SH-SY5Y (cell line): ENCODE data around the gene MYPOP.

Source experiments
- GATA2 ChIP-seq: IDR thresholded peaks from 2 replicates; pipeline ENCODE4 v1.6.1; 2011; ENCODE audit warnings: mild to moderate bottlenecking, low read depth, low read length
- GATA3 ChIP-seq: IDR thresholded peaks from 2 replicates; pipeline ENCODE4 v1.6.1; 2011; ENCODE audit warnings: low read depth, mild to moderate bottlenecking, low read length, moderate library complexity

Gene MYPOP

GRCh38 chr19:45899253-45899652 is 3.2 kb downstream of the MYPOP start:
- no peak for TF ChIP-seq GATA2
- TF ChIP-seq GATA3, result no peak

DNA sequence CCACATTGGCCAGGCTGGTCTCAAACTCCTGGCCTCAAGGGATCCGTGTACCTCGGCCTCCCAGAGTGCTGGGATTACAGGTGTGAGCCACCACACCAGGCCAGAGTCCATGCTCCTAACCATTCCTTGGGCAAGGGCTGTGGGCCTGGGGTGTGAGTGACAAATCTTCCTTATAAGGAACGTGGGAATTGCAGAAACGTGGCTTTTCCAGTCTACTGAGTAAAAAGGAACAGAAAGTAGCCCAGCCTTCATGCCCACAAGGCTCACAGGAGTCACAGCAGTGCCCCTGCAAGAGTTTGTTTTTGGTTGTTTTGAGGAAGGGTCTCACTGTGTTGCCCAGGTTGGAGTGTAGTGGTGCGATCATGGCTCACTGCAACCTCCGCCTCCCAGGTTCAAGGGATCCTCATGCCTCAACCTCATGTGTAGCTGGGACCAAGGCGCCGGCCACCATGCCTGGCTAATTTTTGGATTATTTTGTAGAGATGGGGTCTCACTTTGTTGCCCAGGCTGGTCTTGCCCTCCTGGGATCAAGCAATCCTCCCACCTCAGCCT is 5.1 kb downstream of the MYPOP start:
- TF ChIP-seq GATA2 (no peak), GATA3 (no peak)

DNA sequence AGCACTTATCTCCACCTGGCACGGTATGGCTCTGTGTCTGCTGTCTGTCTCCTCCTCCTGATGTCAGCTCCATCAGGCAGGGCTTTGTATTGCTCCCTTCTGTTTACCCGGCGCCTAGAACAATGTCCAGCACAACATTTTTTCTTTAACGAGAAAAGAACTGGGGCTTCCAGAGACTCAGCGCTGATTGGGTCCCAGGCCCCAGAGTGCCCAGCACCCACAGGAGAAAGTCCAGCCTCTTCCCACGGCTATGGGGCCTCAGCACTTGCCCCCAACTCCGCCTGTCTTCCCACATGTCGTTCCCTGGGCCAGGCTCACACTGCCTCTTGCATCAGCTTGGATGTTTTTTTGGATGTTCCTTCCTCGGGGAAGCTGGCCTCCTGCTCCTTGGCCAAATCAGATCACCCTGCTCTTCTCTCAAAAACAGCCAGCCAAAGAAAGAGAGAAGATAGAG is 6.9 kb downstream of the MYPOP start:
- no peak for TF ChIP-seq GATA2

DNA sequence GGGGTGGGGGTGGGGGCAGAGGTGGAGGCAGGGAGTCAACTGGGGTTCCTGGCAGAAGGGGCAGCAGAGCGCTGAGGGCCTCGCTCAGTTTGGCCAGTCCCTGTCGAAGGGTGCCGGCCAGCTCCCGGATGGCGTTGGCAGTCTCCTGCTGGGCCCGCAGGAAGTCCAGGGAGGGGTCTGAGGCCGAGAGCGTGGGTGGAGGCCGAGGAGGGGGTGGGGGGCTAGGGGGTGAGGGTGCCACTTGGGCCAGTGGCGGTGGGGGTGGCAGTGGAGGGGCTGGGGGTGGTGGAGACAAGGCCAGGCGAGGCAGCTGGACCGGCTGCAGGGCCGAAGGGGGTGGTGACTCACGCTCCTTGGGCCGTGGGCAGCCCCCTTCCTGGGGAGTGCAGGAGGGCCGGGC is 11.5 kb downstream of the MYPOP start:
- no peak for TF ChIP-seq GATA2
- TF ChIP-seq GATA3, result no peak

GRCh38 chr19:45889210-45889885 is 13.1 kb downstream of the MYPOP start:
- no peak for TF ChIP-seq GATA3
- no peak for TF ChIP-seq GATA2

DNA sequence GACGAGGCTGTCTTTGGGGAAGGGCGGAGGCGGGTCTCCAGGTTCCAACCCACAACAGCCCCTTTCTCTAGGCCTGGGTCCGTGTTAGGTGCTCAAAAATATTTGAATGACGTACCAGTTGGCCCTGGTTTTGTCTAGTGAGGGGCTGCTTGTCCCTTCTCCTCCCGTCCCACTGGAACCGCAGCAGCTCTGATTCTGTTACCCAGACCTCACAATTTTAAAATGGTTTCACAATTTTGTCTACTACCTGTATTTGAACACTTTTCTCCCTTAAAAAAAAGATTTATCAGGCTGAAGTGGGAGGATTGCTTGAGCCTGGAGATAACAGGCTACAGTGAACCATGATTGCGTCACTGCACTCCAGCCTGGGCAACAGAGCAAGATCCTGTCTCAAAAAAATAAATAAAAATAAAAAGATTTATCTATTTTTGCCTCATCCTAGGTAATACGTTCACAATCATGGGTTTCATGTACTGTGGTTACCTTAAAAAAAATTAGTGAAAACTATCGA is 15.2 kb downstream of the MYPOP start:
- TF ChIP-seq GATA2 (no peak), GATA3 (no peak)

- TF ChIP-seq GATA3, result no peak
Observed at GRCh38 chr19:45886427-45887199, 15.8 kb downstream of the MYPOP start.

- TF ChIP-seq GATA2 (no peak), GATA3 (no peak)
Observed at GRCh38 chr19:45885556-45886426, 16.6 kb downstream of the MYPOP start, which contains the start of gene IRF2BP1. TSS of gene IRF2BP1 (minus strand) at chr19:45886141. CDS start at chr19:45885774, 367 bp downstream.

DNA sequence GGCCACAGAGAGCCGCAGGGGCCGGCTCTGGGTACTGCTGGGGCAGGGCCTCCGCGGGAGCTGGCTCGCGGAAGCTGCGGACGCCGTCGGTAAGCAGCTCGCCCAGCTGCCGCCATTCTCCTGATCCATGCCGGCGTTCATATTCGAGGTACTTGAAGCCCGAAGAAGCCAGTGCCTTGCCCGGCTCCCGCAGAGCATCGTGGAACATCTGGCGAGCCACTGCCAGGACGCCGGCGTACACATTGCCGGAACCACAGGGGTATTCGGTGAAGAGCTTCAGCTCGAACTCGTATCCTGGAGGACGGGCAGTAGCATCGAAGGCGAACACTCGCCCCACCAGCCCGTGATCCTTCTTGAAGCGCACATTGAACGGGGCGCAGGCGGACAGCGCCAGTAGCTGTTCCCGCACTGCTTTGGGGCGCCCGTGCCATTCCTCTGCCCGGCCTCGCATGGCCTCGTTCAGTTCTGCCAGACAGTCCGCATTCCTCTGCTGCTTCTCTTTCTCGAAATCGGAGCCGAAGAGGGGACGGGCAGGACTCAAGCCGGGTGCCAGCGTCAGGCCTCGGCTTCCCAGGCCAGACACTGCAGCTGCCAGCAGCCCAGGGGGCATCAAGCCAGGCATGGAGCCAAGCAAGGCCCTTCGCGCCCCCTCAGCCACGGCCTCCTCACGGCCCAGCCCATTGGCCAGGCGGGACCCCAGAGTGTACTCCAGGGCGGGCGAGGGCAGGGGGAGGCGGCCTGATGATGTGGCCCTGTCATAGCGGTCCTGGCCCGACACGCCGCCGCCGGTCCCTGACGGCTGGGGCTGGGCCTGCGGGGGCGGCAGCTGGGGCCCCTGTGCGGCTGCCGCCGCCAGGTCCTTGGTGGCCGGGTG is 17.5 kb downstream of the MYPOP start:
- TF ChIP-seq GATA3 (no peak), GATA2 (no peak)

DNA sequence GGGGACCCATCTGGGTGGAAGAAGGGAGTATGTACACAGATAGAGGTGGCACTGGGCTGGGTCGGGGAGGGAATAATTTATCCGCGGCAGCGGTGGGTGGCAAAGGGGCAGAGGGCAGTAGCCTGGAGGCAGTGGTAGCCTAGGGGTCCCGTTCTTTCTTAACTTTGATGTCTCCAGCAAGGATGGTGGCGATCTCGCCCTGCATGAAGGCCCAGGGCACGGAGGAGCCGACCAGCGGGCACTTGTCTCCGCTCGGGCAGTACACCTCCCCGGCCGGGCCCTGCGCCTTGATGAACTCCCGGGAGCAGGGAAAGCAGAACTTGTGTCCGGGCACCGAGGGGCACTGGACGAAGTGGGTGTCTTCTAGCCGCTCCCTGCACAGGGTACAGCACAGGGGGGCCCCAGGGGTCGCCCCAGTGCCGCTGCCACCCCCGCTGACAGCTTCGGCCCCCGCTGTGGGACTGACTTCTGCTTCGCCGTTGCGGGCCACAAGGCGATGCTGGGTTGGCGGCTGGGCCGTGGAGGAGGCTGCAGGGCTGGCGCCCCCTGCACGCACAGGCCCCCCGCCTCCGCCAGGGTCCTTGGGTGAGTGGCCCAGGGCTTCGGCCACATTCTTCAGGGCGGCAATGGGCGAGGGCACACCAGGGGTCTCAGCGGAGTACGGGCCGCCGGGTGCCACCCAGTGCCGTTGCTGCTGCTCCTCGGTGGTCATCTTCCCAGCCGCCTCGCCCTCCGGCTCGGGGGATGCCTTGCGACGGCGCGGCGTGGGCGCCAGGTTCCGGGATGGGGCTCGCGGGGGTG is 18.3 kb downstream of the MYPOP start:
- no peak for TF ChIP-seq GATA2
- TF ChIP-seq GATA3, result no peak

- TF ChIP-seq GATA3, result no peak
- no peak for TF ChIP-seq GATA2
Observed at GRCh38 chr19:45883586-45883880, 18.9 kb downstream of the MYPOP start.
